Endothelial cell of umbilical vein (primary cell): ENCODE data around the gene ZBTB26.

Source experiments
- CTCF ChIP-seq, 2 donors: IDR thresholded peaks; 1 replicate in 1 of 2; 2 replicates in 1 of 2; pipeline ENCODE4 v1.5.1; 2011; ENCODE audit warnings: low read length in 2 of 2, mild to moderate bottlenecking in 2 of 2, moderate library complexity in 2 of 2, control low read depth in 1 of 2, inconsistent platforms in 1 of 2, low read depth in 1 of 2; ENCODE audit not compliant: insufficient read depth in 1 of 2; ENCODE audit errors: extremely low read depth in 1 of 2
- POLR2A ChIP-seq: IDR thresholded peaks from 2 replicates; pipeline ENCODE4 v1.6.1; 2012; ENCODE audit warnings: low read depth, mild to moderate bottlenecking, control low read depth, low read length

GRCh38 chr9:122944960-122945888 is 13.9 kb upstream of the ZBTB26 start:
- TF ChIP-seq POLR2A = no peak
- TF ChIP-seq CTCF (IDR thresholded peaks at IDR 0.05; ENCODE audit: extremely low read depth in 1 of 2, insufficient read depth in 1 of 2, low read depth in 1 of 2, low read length in 2 of 2) = no peak
